ENCODE measurements around the gene ITGB5. TPM values are rescaled to one million over a fixed set of nuclear protein-coding genes. Genes with fewer than 3 reads are reported as not detected.
A peak's percentile ranks its signal among the peaks of the same experiment; 100 is the strongest.

The ITGB5 gene
- total RNA-seq, 1 experiment from 2014 or later = 77.8 TPM

- POLR2A ChIA-PET = no interaction called here
- intact Hi-C loops (cut with micrococcal nuclease) = no loop called here
These were observed 112.2 kb downstream of the ITGB5 start for GRCh38 chr3:124774841-124775402.

More at GRCh38 chr3:124774841-124775402, 112.2 kb downstream of the ITGB5 start:
- no peaks in the 10 kb centered on the region for H3K27me3 ChIP-seq (ENCODE audit: insufficient read depth, low read length)
- peaks cover 10 to 16% of the 10 kb centered on the region in 2 experiments for H3K4me1 ChIP-seq (ENCODE audit: control insufficient read depth in 1 of 2, insufficient read depth in 2 of 2, low read length in 2 of 2)
- no TSS peak for BruUV-seq (replicated peaks)
- no peak overlapping the region for H2AFZ ChIP-seq (ENCODE audit: low read depth, low read length, poor library complexity, severe bottlenecking)
- H3K9me3 ChIP-seq (ENCODE audit: control insufficient read depth in 1 of 2, insufficient read depth in 1 of 2, low read depth in 1 of 2, low read length in 2 of 2) = no peaks in the 10 kb centered on the region
- no peak for DNase-seq (ENCODE audit: low read depth, low spot score)
- peak; percentile 27; the same call in 1 of the 2 replicates for ATAC-seq
- H3K9me2 ChIP-seq (ENCODE audit: insufficient read depth) = no peaks in the 10 kb centered on the region
- no peaks in the 10 kb centered on the region for H3K79me2 ChIP-seq (ENCODE audit: insufficient read depth, low read length)
- ChIA-PET RAD21 (ENCODE audit: low non-redundant PET in 1 of 2, low total read pairs in 2 of 2, uncharacterized antibody in 2 of 2, unreplicated experiment in 2 of 2) (no interaction called here), CTCF (interaction anchor here (1.3 kb wide), 1 partner anchor 13 kb away, joined by 3 read pairs; no protein-coding TSS in a partner anchor)
- H3K9ac ChIP-seq (ENCODE audit: low read length) = no peak overlapping the region
- H3K27ac ChIP-seq (ENCODE audit: low read depth, low read length) = no peak overlapping the region
- peaks cover 0 to 5% of the 10 kb centered on the region in 2 experiments; a peak in 1 of 4 replicates for H3K36me3 ChIP-seq (ENCODE audit: control insufficient read depth in 1 of 2, insufficient read depth in 2 of 2, low read length in 2 of 2)
- H3K4me3 ChIP-seq (replicated peaks in 1 of 2; ENCODE audit: low read depth in 1 of 2, low read length in 2 of 2) = no peak overlapping the region
- TF ChIP-seq CBX3 (IDR thresholded peaks at IDR 0.05; ENCODE audit: low read depth) (no peak), ATF3 (IDR thresholded peaks at IDR 0.05) (no peak), REST (IDR thresholded peaks at IDR 0.05; ENCODE audit: low read depth) (no peak), MAX (IDR thresholded peaks at IDR 0.05) (no peak), SP1 (IDR thresholded peaks at IDR 0.05; ENCODE audit: low read depth) (no peak), FOSL1 (IDR thresholded peaks at IDR 0.05; ENCODE audit: low read depth) (no peak), RAD21 (IDR thresholded peaks at IDR 0.05; ENCODE audit: low read depth) (no peak), YY1 (IDR thresholded peaks at IDR 0.05; ENCODE audit: extremely low read depth, insufficient replicate concordance, low read depth, low read length) (no peak), JUND (IDR thresholded peaks at IDR 0.05) (no peak), CEBPB (IDR thresholded peaks at IDR 0.05; ENCODE audit: low read depth) (no peak), ZFX (IDR thresholded peaks at IDR 0.05) (no peak), EZH2 (IDR thresholded peaks at IDR 0.05) (no peak), TCF7L2 (IDR thresholded peaks at IDR 0.05; ENCODE audit: borderline replicate concordance, extremely low read depth, insufficient read depth, insufficient read length) (no peak), ZBTB33 (IDR thresholded peaks at IDR 0.05; ENCODE audit: extremely low read depth, insufficient replicate concordance, low read length) (no peak), CTCF (IDR thresholded peaks at IDR 0.05 in 2 of 3, conservative IDR thresholded peaks at IDR 0.05 in 1 of 3; ENCODE audit: borderline replicate concordance in 1 of 3, insufficient read depth in 1 of 3, low read depth in 2 of 3, low read length in 2 of 3) (no peak), EZH2phosphoT487 (IDR thresholded peaks at IDR 0.05; ENCODE audit: borderline replicate concordance) (no peak)
- no peaks in the 10 kb centered on the region for H4K20me1 ChIP-seq (ENCODE audit: insufficient read depth)
- H3K4me2 ChIP-seq (ENCODE audit: low read length) = peak overlapping the region; percentile 47
